Mesothelial cell of epicardium (in vitro differentiated cells): Measurements from ENCODE around the gene FNDC7. TPM values are rescaled to one million over a fixed set of nuclear protein-coding genes. Genes with fewer than 3 reads are reported as not detected.

Experiments used
- DNase-seq, 2 experiments: peaks; one replicate each; pipeline ENCODE4 v3.0.0; 2021; ENCODE audit warnings: low spot score in 2 of 2; ENCODE audit not compliant: unreplicated experiment in 2 of 2
- H3K27ac Mint-ChIP-seq: 2 replicates; pipeline ENCODE4 v1.8.0; 2021; ENCODE audit warnings: mixed read lengths
- H3K27me3 Mint-ChIP-seq: 2 replicates; pipeline ENCODE4 v1.8.0; 2021; ENCODE audit warnings: low read depth, mixed read lengths
- H3K36me3 Mint-ChIP-seq: 2 replicates; pipeline ENCODE4 v1.8.0; 2021; ENCODE audit warnings: mixed read lengths
- H3K4me1 Mint-ChIP-seq: 2 replicates; pipeline ENCODE4 v1.8.0; 2021; ENCODE audit warnings: mixed read lengths
- H3K4me3 Mint-ChIP-seq: 2 replicates; pipeline ENCODE4 v1.8.0; 2021; ENCODE audit warnings: mild to moderate bottlenecking, moderate library complexity, mixed read lengths
- H3K9me3 Mint-ChIP-seq: 2 replicates; pipeline ENCODE4 v1.8.0; 2021; ENCODE audit warnings: mixed read lengths
- CTCF ChIP-seq: fragments of 200-600 bp; sonication (generic); IDR thresholded peaks from one replicate; pipeline ENCODE4 v1.5.0; 2021; ENCODE audit warnings: antibody characterized with exemption; ENCODE audit not compliant: unreplicated experiment
- total RNA-seq: library from RNA; stranded (reverse); gene quantifications from 3 replicates; pipeline ENCODE4 v1.2.1, GENCODE V29; 2021

Gene FNDC7
- total RNA-seq, 1 donor from 2014 or later = 0.13 TPM

- no peak overlapping the region for H3K4me3 Mint-ChIP-seq
- peaks cover 25% of the 10 kb centered on the region for H3K9me3 Mint-ChIP-seq
- no peak for TF ChIP-seq CTCF
- no peaks in the 10 kb centered on the region for H3K27me3 Mint-ChIP-seq
- H3K4me1 Mint-ChIP-seq = peaks cover 6% of the 10 kb centered on the region
- no peak overlapping the region for H3K27ac Mint-ChIP-seq
- no peak for DNase-seq
- H3K36me3 Mint-ChIP-seq = no peaks in the 10 kb centered on the region
Measured at GRCh38 chr1:108668777-108669176, 43.9 kb upstream of the FNDC7 start.

GRCh38 chr1:108669679-108670078 lies 43.0 kb upstream of the FNDC7 start:
- peaks cover 6% of the 10 kb centered on the region for H3K4me1 Mint-ChIP-seq
- peaks cover 31% of the 10 kb centered on the region for H3K9me3 Mint-ChIP-seq
- TF ChIP-seq CTCF = no peak
- H3K4me3 Mint-ChIP-seq = no peak overlapping the region
- no peaks in the 10 kb centered on the region for H3K36me3 Mint-ChIP-seq
- no peak overlapping the region for H3K27ac Mint-ChIP-seq
- DNase-seq = no peak
- H3K27me3 Mint-ChIP-seq = no peaks in the 10 kb centered on the region

DNA sequence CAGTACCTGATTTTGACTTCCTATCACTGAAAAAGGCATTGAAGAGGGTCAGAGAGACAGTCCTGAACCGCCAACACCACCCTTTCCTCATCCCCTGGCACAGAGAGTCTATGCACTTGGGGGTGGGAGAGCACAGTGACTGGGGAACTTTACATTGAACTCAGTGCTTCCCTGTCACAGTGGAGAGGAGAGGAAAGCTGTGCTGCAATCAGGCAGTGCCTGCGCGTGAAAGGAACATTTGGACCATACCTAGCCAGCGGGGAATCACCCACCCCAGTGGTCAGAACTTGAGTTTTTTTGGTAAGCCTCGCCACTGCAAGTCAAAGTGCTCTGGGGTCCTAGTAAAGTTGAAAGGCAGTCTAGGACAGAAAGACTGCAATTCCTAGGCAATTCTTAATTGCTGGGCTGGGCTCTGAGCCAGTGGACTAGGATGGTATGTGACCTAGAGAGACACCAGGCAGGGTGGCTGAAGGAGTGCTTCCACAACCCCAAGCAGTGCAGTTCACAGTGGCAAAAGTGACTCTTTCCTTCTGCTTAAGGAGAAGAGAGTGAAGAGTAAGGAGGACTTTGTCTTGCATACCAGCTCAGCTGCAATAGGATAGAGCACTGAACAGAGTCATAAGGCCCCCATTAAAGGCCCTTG lies 42.5 kb upstream of the FNDC7 start:
- TF ChIP-seq CTCF = no peak
- H3K36me3 Mint-ChIP-seq = peaks cover 2% of the 10 kb centered on the region
- no peak overlapping the region for H3K27ac Mint-ChIP-seq
- peaks cover 6% of the 10 kb centered on the region for H3K4me1 Mint-ChIP-seq
- no peak for DNase-seq
- H3K27me3 Mint-ChIP-seq = no peaks in the 10 kb centered on the region
- peaks cover 34% of the 10 kb centered on the region for H3K9me3 Mint-ChIP-seq
- no peak overlapping the region for H3K4me3 Mint-ChIP-seq

DNA sequence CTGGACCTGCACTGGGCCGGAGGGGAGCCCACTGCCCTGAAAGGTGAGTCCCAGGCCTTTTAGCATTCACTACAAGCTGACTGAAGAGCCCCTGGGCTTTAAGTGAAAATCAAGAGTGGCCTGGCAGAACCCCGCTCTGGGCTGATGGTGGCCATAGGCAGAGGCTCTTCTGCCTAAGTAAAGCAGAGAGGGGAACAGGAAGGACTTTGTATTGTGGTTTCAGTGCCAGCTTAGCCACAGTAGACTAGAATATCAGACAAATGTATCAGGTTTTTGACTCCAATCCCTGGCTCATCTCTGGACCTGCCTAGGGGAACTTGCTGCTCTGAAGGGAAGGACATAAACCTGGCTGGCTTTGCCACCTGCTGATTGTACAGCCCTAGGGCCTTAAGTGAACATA lies 41.6 kb upstream of the FNDC7 start:
- DNase-seq = no peak
- H3K9me3 Mint-ChIP-seq = peaks cover 34% of the 10 kb centered on the region
- TF ChIP-seq CTCF = no peak

DNA sequence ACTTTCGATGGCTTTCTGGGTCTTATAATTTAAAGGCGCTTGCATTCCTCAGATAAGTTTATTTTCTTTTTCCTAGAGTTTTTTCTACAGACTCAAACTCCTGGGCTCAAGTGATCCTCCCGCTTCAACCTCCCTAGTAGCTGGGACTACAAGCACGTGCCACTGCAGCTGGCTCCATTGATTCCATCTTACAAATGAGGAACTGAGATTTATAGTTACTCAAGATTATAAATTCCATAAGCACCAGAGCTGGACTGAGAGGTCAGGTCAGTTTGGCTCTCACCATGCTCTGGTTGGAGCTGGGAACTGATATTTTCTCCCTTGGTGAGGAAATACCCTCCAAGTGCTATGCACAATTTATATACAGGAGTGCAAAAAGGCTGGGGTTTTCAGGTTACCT lies 34.0 kb upstream of the FNDC7 start:
- Mint-ChIP-seq H3K27ac (no peak overlapping the region), H3K9me3 (peaks cover 10% of the 10 kb centered on the region), H3K4me3 (no peak overlapping the region), H3K27me3 (no peaks in the 10 kb centered on the region), H3K4me1 (peaks cover 8% of the 10 kb centered on the region), H3K36me3 (peaks cover 2% of the 10 kb centered on the region)
- TF ChIP-seq CTCF = no peak
- no peak for DNase-seq

More for the DNA sequence above, 41.6 kb upstream of the FNDC7 start:
- no peak overlapping the region for H3K4me3 Mint-ChIP-seq
- H3K4me1 Mint-ChIP-seq = peaks cover 6% of the 10 kb centered on the region
- H3K36me3 Mint-ChIP-seq = peaks cover 2% of the 10 kb centered on the region
- H3K27ac Mint-ChIP-seq = no peak overlapping the region
- H3K27me3 Mint-ChIP-seq = no peaks in the 10 kb centered on the region
